SJSA1 (cell line): ENCODE measurements around the gene GLIPR2. TPM values are rescaled to one million over a fixed set of nuclear protein-coding genes. Genes with fewer than 3 reads are reported as not detected.
"Not testable (repeated sequence)": the region's sequence is repeated elsewhere in the genome, so short reads cannot be mapped to it uniquely, and the experiment has no call there.

ENCODE experiments used
- DNase-seq, 2 experiments: peaks; one replicate each; pipeline ENCODE4 v3.0.0-alpha.2; 2015 to 2020; ENCODE audit warnings: low spot score in 2 of 2, low read depth in 1 of 2
- H3K27ac ChIP-seq: fragments of 250-450 bp; sonication (Bioruptor Pico); 2 replicates; pipeline ENCODE4 v1.5.1; 2020; ENCODE audit warnings: mild to moderate bottlenecking, moderate library complexity
- H3K27me3 ChIP-seq: fragments of 250-450 bp; sonication (Bioruptor Pico); replicated peaks from 2 replicates; pipeline ENCODE4 v1.5.1; 2020; ENCODE audit warnings: mild to moderate bottlenecking, moderate library complexity
- H3K36me3 ChIP-seq: fragments of 250-450 bp; sonication (Bioruptor Pico); 2 replicates; pipeline ENCODE4 v1.5.1; 2020; ENCODE audit warnings: mild to moderate bottlenecking
- H3K4me1 ChIP-seq: fragments of 250-450 bp; sonication (Bioruptor Pico); replicated peaks from 2 replicates; pipeline ENCODE4 v1.6.1; 2021; ENCODE audit warnings: mild to moderate bottlenecking
- H3K4me3 ChIP-seq: fragments of 250-450 bp; sonication (Bioruptor Pico); 2 replicates; pipeline ENCODE4 v1.5.1; 2020; ENCODE audit warnings: mild to moderate bottlenecking
- H3K9me3 ChIP-seq: fragments of 250-450 bp; sonication (Bioruptor Pico); replicated peaks from 2 replicates; pipeline ENCODE4 v1.5.1; 2020; ENCODE audit warnings: mild to moderate bottlenecking
- total RNA-seq: library from RNA; depleted of rRNA; stranded (reverse); fragments of >200 nt; shearing (Covaris generic); gene quantifications from 2 replicates; pipeline ENCODE4 v1.2.3, GENCODE V29; 2014

Gene GLIPR2
- total RNA-seq, 1 experiment from 2014 or later: 37.3 TPM

- H3K27me3 ChIP-seq: no peaks in the 10 kb centered on the region
- no peak for DNase-seq
- no peaks in the 10 kb centered on the region for H3K4me1 ChIP-seq
- H3K27ac ChIP-seq: no peak overlapping the region
- no peaks in the 10 kb centered on the region for H3K9me3 ChIP-seq
- H3K36me3 ChIP-seq: no peaks in the 10 kb centered on the region
- H3K4me3 ChIP-seq: no peak overlapping the region
Observed at GRCh38 chr9:36129139-36129538, 7.4 kb upstream of the GLIPR2 start.

- H3K27me3 ChIP-seq, H3K36me3 ChIP-seq, H3K27ac ChIP-seq, DNase-seq, H3K9me3 ChIP-seq, H3K4me3 ChIP-seq: not testable (repeated sequence)
- peaks cover 16% of the 10 kb centered on the region for H3K4me1 ChIP-seq
Observed at GRCh38 chr9:36131666-36132065, 4.9 kb upstream of the GLIPR2 start.

- Histone ChIP-seq H3K36me3 (peaks cover 3% of the 10 kb centered on the region; the same call in 1 of the 2 replicates), H3K4me1 (peaks cover 19% of the 10 kb centered on the region), H3K9me3 (no peaks in the 10 kb centered on the region), H3K27ac (no peak overlapping the region), H3K4me3 (no peak overlapping the region), H3K27me3 (no peaks in the 10 kb centered on the region)
- DNase-seq: no peak
Observed at GRCh38 chr9:36132086-36132485, 4.4 kb upstream of the GLIPR2 start.

GRCh38 chr9:36134761-36135505 lies 1.6 kb upstream of the GLIPR2 start:
- H3K27me3 ChIP-seq: no peaks in the 10 kb centered on the region
- no peak overlapping the region for H3K4me3 ChIP-seq
- peak in 1 of 2 experiments; percentile 28 for DNase-seq
- H3K4me1 ChIP-seq: peaks cover 26% of the 10 kb centered on the region
- H3K9me3 ChIP-seq: no peaks in the 10 kb centered on the region
- H3K27ac ChIP-seq: no peak overlapping the region
- peaks cover 3% of the 10 kb centered on the region; the same call in 1 of the 2 replicates for H3K36me3 ChIP-seq

GRCh38 chr9:36135741-36136271 lies 727 bp upstream of the GLIPR2 start:
- Histone ChIP-seq H3K9me3 (no peaks in the 10 kb centered on the region), H3K4me1 (peaks cover 26% of the 10 kb centered on the region), H3K27me3 (no peaks in the 10 kb centered on the region), H3K4me3 (peak overlapping the region; percentile 81), H3K27ac (peak overlapping the region; percentile 64), H3K36me3 (peaks cover 3% of the 10 kb centered on the region; the same call in 1 of the 2 replicates)
- peak in 1 of 2 experiments; percentile 3 for DNase-seq

GRCh38 chr9:36136894-36137391 lies 410 bp downstream of the GLIPR2 start:
- no peaks in the 10 kb centered on the region for H3K27me3 ChIP-seq
- peak overlapping the region; percentile 81 for H3K4me3 ChIP-seq
- H3K4me1 ChIP-seq: peaks cover 26% of the 10 kb centered on the region
- no peak for DNase-seq
- H3K36me3 ChIP-seq: peaks cover 3% of the 10 kb centered on the region; the same call in 1 of the 2 replicates
- H3K27ac ChIP-seq: no peak overlapping the region
- no peaks in the 10 kb centered on the region for H3K9me3 ChIP-seq

GRCh38 chr9:36137392-36138004 lies 965 bp downstream of the GLIPR2 start:
- peaks cover 5% of the 10 kb centered on the region; the same call in 1 of the 2 replicates for H3K36me3 ChIP-seq
- H3K4me3 ChIP-seq: peak overlapping the region; percentile 81
- peaks cover 26% of the 10 kb centered on the region for H3K4me1 ChIP-seq
- H3K27me3 ChIP-seq: no peaks in the 10 kb centered on the region
- H3K9me3 ChIP-seq: no peaks in the 10 kb centered on the region
- no peak for DNase-seq
- no peak overlapping the region for H3K27ac ChIP-seq

GRCh38 chr9:36138496-36138895 lies 2.0 kb downstream of the GLIPR2 start:
- H3K36me3 ChIP-seq: peaks cover 5% of the 10 kb centered on the region; the same call in 1 of the 2 replicates
- H3K4me3 ChIP-seq: no peak overlapping the region
- H3K4me1 ChIP-seq: peaks cover 26% of the 10 kb centered on the region
- H3K9me3 ChIP-seq: no peaks in the 10 kb centered on the region
- DNase-seq: no peak
- no peaks in the 10 kb centered on the region for H3K27me3 ChIP-seq
- H3K27ac ChIP-seq: no peak overlapping the region

- Histone ChIP-seq H3K9me3 (no peaks in the 10 kb centered on the region), H3K36me3 (peaks cover 5% of the 10 kb centered on the region; the same call in 1 of the 2 replicates), H3K27ac (no peak overlapping the region), H3K4me3 (no peak overlapping the region), H3K27me3 (no peaks in the 10 kb centered on the region), H3K4me1 (peaks cover 26% of the 10 kb centered on the region)
- DNase-seq: no peak
Observed at GRCh38 chr9:36138901-36139300, 2.4 kb downstream of the GLIPR2 start.

GRCh38 chr9:36140086-36141084 lies 3.9 kb downstream of the GLIPR2 start:
- no peaks in the 10 kb centered on the region for H3K27me3 ChIP-seq
- H3K36me3 ChIP-seq: peaks cover 5% of the 10 kb centered on the region; the same call in 1 of the 2 replicates
- H3K9me3 ChIP-seq: no peaks in the 10 kb centered on the region
- H3K4me1 ChIP-seq: peaks cover 19% of the 10 kb centered on the region
- H3K4me3 ChIP-seq: no peak overlapping the region
- no peak for DNase-seq
- H3K27ac ChIP-seq: no peak overlapping the region

GRCh38 chr9:36141288-36141687 lies 4.8 kb downstream of the GLIPR2 start:
- peaks cover 11% of the 10 kb centered on the region; the same call in 1 of the 2 replicates for H3K4me1 ChIP-seq
- no peaks in the 10 kb centered on the region for H3K9me3 ChIP-seq
- H3K36me3 ChIP-seq: peaks cover 8% of the 10 kb centered on the region; the same call in 1 of the 2 replicates
- no peak overlapping the region for H3K27ac ChIP-seq
- DNase-seq: no peak
- H3K4me3 ChIP-seq: no peak overlapping the region
- no peaks in the 10 kb centered on the region for H3K27me3 ChIP-seq

- Histone ChIP-seq H3K9me3 (no peaks in the 10 kb centered on the region), H3K4me3 (no peak overlapping the region), H3K27me3 (no peaks in the 10 kb centered on the region), H3K36me3 (peaks cover 5% of the 10 kb centered on the region; the same call in 1 of the 2 replicates), H3K4me1 (peaks cover 11% of the 10 kb centered on the region; the same call in 1 of the 2 replicates), H3K27ac (no peak overlapping the region)
- DNase-seq: no peak
Observed at GRCh38 chr9:36141761-36142160, 5.2 kb downstream of the GLIPR2 start.
